ENCODE measurements around the gene CRYBB3.
"Not testable (repeated sequence)": the region's sequence is repeated elsewhere in the genome, so short reads cannot be mapped to it uniquely, and the experiment has no call there.

Gene CRYBB3

GRCh38 chr22:25174156-25174887 lies 25.3 kb upstream of the CRYBB3 start:
- intact Hi-C loops (cut with DNase I): no loop called here
- no peak for DNase-seq

GRCh38 chr22:25174888-25175411 lies 24.7 kb upstream of the CRYBB3 start:
- no peak for DNase-seq
- intact Hi-C loops (cut with DNase I): no loop called here

- intact Hi-C loops (cut with DNase I): no loop called here
- DNase-seq: no peak
These were observed 23.5 kb upstream of the CRYBB3 start for GRCh38 chr22:25176175-25176574.

GRCh38 chr22:25176799-25177198 lies 22.9 kb upstream of the CRYBB3 start:
- no peak for DNase-seq
- intact Hi-C loops (cut with DNase I): no loop called here

GRCh38 chr22:25177226-25177625 lies 22.4 kb upstream of the CRYBB3 start:
- no peak for DNase-seq
- intact Hi-C loops (cut with DNase I): no loop called here

- DNase-seq: no peak
- intact Hi-C loops (cut with DNase I): no loop called here
These were observed 21.8 kb upstream of the CRYBB3 start for GRCh38 chr22:25177895-25178294.

- intact Hi-C loops (cut with DNase I): not testable (repeated sequence)
These were observed 21.3 kb upstream of the CRYBB3 start for GRCh38 chr22:25178348-25178747.

GRCh38 chr22:25178869-25179631 lies 20.6 kb upstream of the CRYBB3 start:
- intact Hi-C loops (cut with DNase I); DNase-seq: not testable (repeated sequence)

More at GRCh38 chr22:25178348-25178747, 21.3 kb upstream of the CRYBB3 start:
- not testable (repeated sequence) for DNase-seq

- peak in 5 of 42 donors; percentile 11 to 64 (median 18) for DNase-seq
- intact Hi-C loops (cut with DNase I): no loop called here
These were observed 17.2 kb upstream of the CRYBB3 start for GRCh38 chr22:25182131-25183110.

GRCh38 chr22:25183949-25184619 lies 15.6 kb upstream of the CRYBB3 start:
- intact Hi-C loops (cut with DNase I): no loop called here
- no peak for DNase-seq

- DNase-seq: no peak
- intact Hi-C loops (cut with DNase I): no loop called here
These were observed 13.5 kb upstream of the CRYBB3 start for GRCh38 chr22:25186140-25186539.

- DNase-seq: no peak
- intact Hi-C loops (cut with DNase I): no loop called here
These were observed 12.2 kb upstream of the CRYBB3 start for GRCh38 chr22:25187469-25187868.

- intact Hi-C loops (cut with DNase I): no loop called here
These were observed 7.3 kb upstream of the CRYBB3 start for GRCh38 chr22:25192406-25192805.

GRCh38 chr22:25193130-25193529 lies 6.5 kb upstream of the CRYBB3 start:
- DNase-seq: no peak
- intact Hi-C loops (cut with DNase I): no loop called here

More at GRCh38 chr22:25192406-25192805, 7.3 kb upstream of the CRYBB3 start:
- peak in 17 of 42 donors; percentile 10 to 45 (median 23) for DNase-seq

- intact Hi-C loops (cut with DNase I): no loop called here
- DNase-seq: no peak
These were observed 6.1 kb upstream of the CRYBB3 start for GRCh38 chr22:25193548-25193947.

- intact Hi-C loops (cut with DNase I): no loop called here
- DNase-seq: no peak
These were observed 3.3 kb upstream of the CRYBB3 start for GRCh38 chr22:25196326-25196725.

- no peak for DNase-seq
- intact Hi-C loops (cut with DNase I): no loop called here
These were observed 2.3 kb upstream of the CRYBB3 start for GRCh38 chr22:25197340-25197739.

GRCh38 chr22:25200967-25201366 lies 1.3 kb downstream of the CRYBB3 start:
- intact Hi-C loops (cut with DNase I): no loop called here
- no peak for DNase-seq
